PC-9 (cell line): Measurements from ENCODE around the gene SLC43A1. TPM values are rescaled to one million over a fixed set of nuclear protein-coding genes. Genes with fewer than 3 reads are reported as not detected.

ENCODE experiments used
- BruUV-seq: library from RNA; stranded (reverse); fragments of 400-500 nt; replicated peaks from 2 replicates; lab custom pipeline; 2021; lab: Mats Ljungman, UMichigan
- CTCF ChIA-PET: fragments of 300-600 bp; sonication (Branson Sonifier 250); formaldehyde crosslinking; loops from one replicate; lab custom pipeline; 2022; ENCODE audit warnings: antibody characterized with exemption; lab: Charles Lee
- POLR2A ChIA-PET: fragments of 300-600 bp; sonication (Branson Sonifier 250); formaldehyde crosslinking; loops from one replicate; lab custom pipeline; 2022; ENCODE audit warnings: antibody characterized with exemption; ENCODE audit not compliant: unreplicated experiment; lab: Charles Lee
- DNase-seq, 2 experiments: peaks; one replicate each; pipeline versions ENCODE4 v3.0.0 to v3.0.0-alpha.2; 2015 to 2022; ENCODE audit warnings: mixed read lengths in 1 of 2
- H2AFZ ChIP-seq: fragments of 200-600 bp; sonication (generic); 2 replicates; pipeline ENCODE4 v1.8.1; 2017; ENCODE audit warnings: antibody characterized with exemption
- H3F3A ChIP-seq: fragments of 200-600 bp; sonication (generic); 2 replicates; pipeline ENCODE4 v1.8.1; 2017; ENCODE audit warnings: antibody characterized with exemption, mild to moderate bottlenecking, low read depth; ENCODE audit not compliant: insufficient read depth
- H3K27ac ChIP-seq: fragments of 200-600 bp; sonication (generic); 2 replicates; pipeline ENCODE4 v1.6.1; 2016; ENCODE audit warnings: mixed run types
- H3K27me3 ChIP-seq: fragments of 200-600 bp; sonication (generic); 2 replicates; pipeline ENCODE4 v1.6.1; 2016; ENCODE audit warnings: low read depth, mixed run types; ENCODE audit not compliant: insufficient read depth
- H3K36me3 ChIP-seq: fragments of 200-600 bp; sonication (generic); 2 replicates; pipeline ENCODE4 v1.6.1; 2016; ENCODE audit warnings: low read depth, mixed run types
- H3K4me1 ChIP-seq: fragments of 200-600 bp; sonication (generic); replicated peaks from 2 replicates; pipeline ENCODE4 v1.6.1; 2016; ENCODE audit warnings: mixed run types; ENCODE audit not compliant: insufficient read depth
- H3K4me2 ChIP-seq: fragments of 200-600 bp; sonication (generic); 2 replicates; pipeline ENCODE4 v1.6.1; 2017; ENCODE audit warnings: mixed run types
- H3K4me3 ChIP-seq: fragments of 200-600 bp; sonication (generic); 2 replicates; pipeline ENCODE4 v1.6.1; 2016; ENCODE audit warnings: mixed run types
- H3K79me2 ChIP-seq: fragments of 200-600 bp; sonication (generic); 2 replicates; pipeline ENCODE4 v1.6.1; 2017; ENCODE audit warnings: low read depth, mixed run types
- H3K9me2 ChIP-seq: fragments of 200-600 bp; sonication (generic); 2 replicates; pipeline ENCODE4 v1.8.1; 2017; ENCODE audit warnings: mild to moderate bottlenecking; ENCODE audit not compliant: insufficient read depth
- H3K9me3 ChIP-seq: fragments of 200-600 bp; sonication (generic); 2 replicates; pipeline ENCODE4 v1.8.1; 2016; ENCODE audit warnings: low read depth; ENCODE audit not compliant: insufficient read depth
- H4K20me1 ChIP-seq: fragments of 200-600 bp; sonication (generic); 2 replicates; pipeline ENCODE4 v1.8.1; 2017; ENCODE audit not compliant: insufficient read depth
- CTCF ChIP-seq: fragments of 200-600 bp; sonication (generic); conservative IDR thresholded peaks from 2 replicates; pipeline ENCODE4 v1.6.1; 2017; ENCODE audit warnings: mixed run types, antibody characterized with exemption, mild to moderate bottlenecking, moderate library complexity
- EZH2 ChIP-seq: fragments of 200-600 bp; sonication (generic); IDR thresholded peaks from 2 replicates; pipeline ENCODE4 v1.8.0; 2017; ENCODE audit warnings: antibody characterized with exemption, low read depth
- intact Hi-C: fragments of 100-400 bp; cut with micrococcal nuclease; formaldehyde crosslinking; loops from one replicate; pipeline ENCODE4 v1.10.0; 2022; ENCODE audit not compliant: unreplicated experiment
- total RNA-seq: library from RNA; stranded (reverse); gene quantifications from 2 replicates; pipeline ENCODE4 v1.2.3, GENCODE V29; 2021

The SLC43A1 gene
- total RNA-seq, 1 experiment from 2014 or later, result 4.0 TPM

- H2AFZ ChIP-seq, result no peak overlapping the region
- DNase-seq, result no peak
- peaks cover 11% of the 10 kb centered on the region; the same call in 1 of the 2 replicates for H3F3A ChIP-seq
- no peaks in the 10 kb centered on the region for H3K36me3 ChIP-seq
- H3K9me2 ChIP-seq, result no peaks in the 10 kb centered on the region
- H3K79me2 ChIP-seq, result no peaks in the 10 kb centered on the region
- intact Hi-C loops, result no loop called here
- ChIA-PET CTCF (interaction anchor here (0.5 kb wide), 1 partner anchor 16 kb away, joined by 4 read pairs; no protein-coding TSS in a partner anchor), POLR2A (interaction anchor here (0.7 kb wide), 1 partner anchor 1092 kb away, joined by 4 read pairs; no protein-coding TSS in a partner anchor)
- no peaks in the 10 kb centered on the region for H4K20me1 ChIP-seq
- H3K27me3 ChIP-seq, result no peaks in the 10 kb centered on the region
- no peak overlapping the region for H3K4me2 ChIP-seq
- H3K4me3 ChIP-seq, result no peak overlapping the region
- BruUV-seq, result no TSS peak
- peaks cover 12% of the 10 kb centered on the region for H3K4me1 ChIP-seq
- TF ChIP-seq EZH2 (no peak), CTCF (no peak)
- H3K9me3 ChIP-seq, result no peaks in the 10 kb centered on the region
- no peak overlapping the region for H3K27ac ChIP-seq
These were observed 42.1 kb downstream of the SLC43A1 start for GRCh38 chr11:57473285-57473841.

GRCh38 chr11:57471496-57471895 is 44.0 kb downstream of the SLC43A1 start:
- no peaks in the 10 kb centered on the region for H3F3A ChIP-seq
- no peaks in the 10 kb centered on the region for H3K9me2 ChIP-seq
- no peaks in the 10 kb centered on the region for H3K9me3 ChIP-seq
- peaks cover 12% of the 10 kb centered on the region for H3K4me1 ChIP-seq
- intact Hi-C loops, result no loop called here
- H3K4me2 ChIP-seq, result no peak overlapping the region
- BruUV-seq, result no TSS peak
- peak in 1 of 2 experiments; percentile 14 for DNase-seq
- no peak overlapping the region for H3K4me3 ChIP-seq
- ChIA-PET CTCF (no interaction called here), POLR2A (no interaction called here)
- H3K27me3 ChIP-seq, result no peaks in the 10 kb centered on the region
- H2AFZ ChIP-seq, result no peak overlapping the region
- no peaks in the 10 kb centered on the region for H4K20me1 ChIP-seq
- H3K27ac ChIP-seq, result no peak overlapping the region
- H3K36me3 ChIP-seq, result no peaks in the 10 kb centered on the region
- TF ChIP-seq CTCF (no peak), EZH2 (no peak)
- H3K79me2 ChIP-seq, result no peaks in the 10 kb centered on the region

GRCh38 chr11:57469268-57469667 is 46.2 kb downstream of the SLC43A1 start:
- Histone ChIP-seq H3K4me3 (no peak overlapping the region), H3K36me3 (no peaks in the 10 kb centered on the region), H3K4me1 (no peaks in the 10 kb centered on the region), H3K79me2 (no peaks in the 10 kb centered on the region), H3K27me3 (no peaks in the 10 kb centered on the region), H3K9me2 (no peaks in the 10 kb centered on the region), H2AFZ (no peak overlapping the region), H3K9me3 (no peaks in the 10 kb centered on the region), H3K27ac (no peak overlapping the region), H4K20me1 (no peaks in the 10 kb centered on the region), H3K4me2 (no peak overlapping the region), H3F3A (no peaks in the 10 kb centered on the region)
- TF ChIP-seq EZH2 (no peak), CTCF (no peak)
- intact Hi-C loops, result no loop called here
- no TSS peak for BruUV-seq
- ChIA-PET CTCF (no interaction called here), POLR2A (interaction anchor here (0.6 kb wide), 1 partner anchor 628 kb away, joined by 4 read pairs; no protein-coding TSS in a partner anchor)
- no peak for DNase-seq
